SH-SY5Y (cell line): ENCODE measurements around the gene IL32.

Source experiments
- GATA2 ChIP-seq: IDR thresholded peaks from 2 replicates; pipeline ENCODE4 v1.6.1; 2011; ENCODE audit warnings: mild to moderate bottlenecking, low read depth, low read length
- GATA3 ChIP-seq: IDR thresholded peaks from 2 replicates; pipeline ENCODE4 v1.6.1; 2011; ENCODE audit warnings: low read depth, mild to moderate bottlenecking, low read length, moderate library complexity

IL32 gene

GRCh38 chr16:3087243-3088235, 22.1 kb downstream of the IL32 start:
- no peak for TF ChIP-seq GATA3
- TF ChIP-seq GATA2 = no peak

DNA sequence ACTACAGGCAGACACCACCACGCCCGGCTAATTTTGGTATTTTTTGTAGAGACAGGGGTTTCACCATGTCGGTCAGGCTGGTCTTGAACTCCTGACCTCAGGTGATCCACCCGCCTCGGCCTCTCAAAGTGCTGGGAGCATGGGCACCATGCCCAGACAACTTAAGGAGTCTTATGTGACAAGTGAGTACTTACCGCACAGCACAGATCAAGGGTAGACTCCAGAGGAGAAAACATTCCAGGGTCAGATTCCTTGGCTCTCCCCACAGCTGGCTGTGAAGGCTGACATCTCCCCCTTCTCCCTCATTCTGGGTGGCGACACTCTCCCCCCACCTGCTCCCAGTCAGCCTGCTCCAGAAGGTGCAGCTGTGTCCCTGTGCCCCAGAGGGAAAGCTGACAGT, 23.0 kb downstream of the IL32 start:
- no peak for TF ChIP-seq GATA3
- no peak for TF ChIP-seq GATA2

DNA sequence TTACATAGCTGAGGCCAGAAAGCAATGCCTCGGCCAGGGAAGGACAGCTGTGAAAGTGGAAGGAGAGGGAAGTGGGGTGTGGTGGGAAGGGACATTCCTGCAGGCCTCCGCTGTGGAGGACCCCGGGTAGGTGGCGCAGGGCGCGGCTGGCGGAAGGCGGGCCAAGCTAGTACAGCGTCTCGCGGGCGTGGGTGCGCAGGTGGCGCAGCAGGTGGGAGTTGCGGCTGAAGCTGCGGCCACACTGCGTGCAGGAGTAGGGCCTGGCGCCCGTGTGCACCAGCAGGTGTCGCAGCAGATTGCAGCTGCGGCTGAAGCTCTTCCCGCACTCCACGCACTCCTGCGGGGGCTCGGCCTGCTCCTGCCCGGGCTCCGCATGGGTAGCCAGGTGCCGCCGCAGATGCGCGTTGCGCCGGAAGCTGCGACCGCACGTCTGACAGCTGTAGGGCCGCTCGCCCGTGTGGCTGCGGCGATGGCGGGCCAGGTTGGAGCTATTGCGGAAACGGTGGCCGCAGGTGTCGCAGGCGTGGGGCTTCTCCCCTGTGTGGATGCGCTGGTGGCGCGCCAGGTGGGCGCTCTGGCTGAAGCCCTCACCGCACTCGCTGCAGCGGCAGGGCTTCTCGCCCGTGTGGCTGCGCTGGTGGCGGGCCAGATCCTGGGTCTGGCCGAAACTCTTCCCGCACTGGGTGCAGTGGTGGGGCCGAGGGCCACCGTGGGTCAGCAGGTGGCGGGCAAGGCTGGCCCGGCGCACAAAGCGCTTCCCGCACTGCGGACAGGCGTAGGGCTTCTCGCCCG, 23.7 kb downstream of the IL32 start:
- TF ChIP-seq GATA3 (no peak), GATA2 (no peak)

DNA sequence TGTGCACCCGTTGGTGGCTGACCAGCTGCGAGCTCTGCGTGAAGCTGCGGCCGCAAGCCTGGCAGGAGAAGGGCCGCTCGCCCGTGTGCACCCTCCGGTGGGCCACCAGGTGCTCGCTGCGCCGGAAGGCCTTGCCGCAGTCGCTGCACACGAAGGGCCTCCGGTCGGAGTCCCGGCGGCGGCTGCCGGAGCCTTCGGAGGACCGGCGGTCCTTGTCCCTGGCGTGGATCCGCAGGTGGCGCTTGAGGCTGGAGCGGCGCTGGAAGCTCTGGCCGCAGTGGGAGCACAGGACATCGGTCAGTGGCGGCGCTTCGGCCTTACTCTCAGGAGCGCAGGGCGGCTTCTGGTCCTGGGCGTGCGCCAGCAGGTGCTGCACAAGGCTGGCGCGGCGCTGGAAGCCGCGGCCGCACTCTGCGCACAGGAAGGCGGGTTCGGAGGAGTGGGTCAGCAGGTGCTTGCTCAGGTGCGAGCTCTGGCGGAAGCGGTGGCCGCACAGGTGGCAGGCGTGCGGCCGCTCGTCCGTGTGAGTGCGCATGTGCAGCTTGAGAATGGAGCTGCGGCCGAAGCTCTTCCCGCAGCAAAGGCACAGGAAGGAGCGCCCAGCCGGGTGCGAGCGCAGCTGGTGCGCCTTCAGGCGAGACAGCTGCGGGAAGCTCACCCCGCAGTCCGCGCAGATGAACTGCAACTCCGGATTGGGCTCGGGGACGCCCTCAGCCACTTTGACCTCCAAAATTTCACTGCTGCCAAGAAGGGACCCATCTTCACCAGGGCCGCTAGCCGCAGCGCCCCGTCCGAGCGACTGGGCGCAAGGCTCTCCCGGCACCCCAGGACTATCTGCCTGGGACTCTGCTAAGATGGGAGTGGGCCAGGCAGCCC, 24.5 kb downstream of the IL32 start:
- TF ChIP-seq GATA2 (no peak), GATA3 (no peak)

GRCh38 chr16:3091551-3091950, 26.1 kb downstream of the IL32 start:
- TF ChIP-seq GATA3 = no peak
- TF ChIP-seq GATA2 = no peak

- TF ChIP-seq GATA2 = no peak
- TF ChIP-seq GATA3 = no peak
Measured at GRCh38 chr16:3092501-3092941, 27.1 kb downstream of the IL32 start.

DNA sequence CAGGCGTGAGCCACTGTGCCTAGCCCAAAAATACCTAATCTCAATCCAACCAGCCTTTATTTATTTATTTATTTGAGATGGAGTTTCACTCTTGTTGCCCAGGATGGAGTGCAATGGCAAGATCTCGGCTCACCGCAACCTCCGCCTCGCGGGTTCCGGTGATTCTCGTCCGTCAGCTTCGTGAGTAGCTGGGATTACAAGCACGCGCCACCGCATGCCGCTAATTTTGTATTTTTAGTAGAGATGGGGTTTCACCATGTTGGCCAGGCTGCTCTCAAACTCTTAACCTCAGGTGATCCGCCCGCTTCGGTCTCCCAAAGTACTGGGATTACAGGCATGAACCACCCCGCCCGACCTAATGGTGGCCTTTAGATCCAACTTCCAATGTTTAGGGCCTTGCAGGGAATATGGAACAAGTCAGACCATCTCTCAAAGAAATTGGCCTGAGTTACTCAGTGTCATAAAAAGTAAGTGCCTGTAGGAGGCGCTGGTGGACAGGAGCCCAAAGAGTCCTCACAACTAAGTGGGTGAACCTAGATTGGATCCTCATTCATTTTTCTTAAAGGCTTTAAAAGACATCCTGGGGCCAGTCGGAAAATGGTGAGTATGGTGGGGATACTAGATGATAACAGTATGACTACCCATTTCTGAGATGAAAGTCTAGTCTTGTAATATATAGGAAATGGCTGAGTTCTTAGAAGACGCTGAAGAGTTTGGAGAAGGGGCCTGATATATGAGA, 29.0 kb downstream of the IL32 start:
- no peak for TF ChIP-seq GATA2
- TF ChIP-seq GATA3 = no peak

DNA sequence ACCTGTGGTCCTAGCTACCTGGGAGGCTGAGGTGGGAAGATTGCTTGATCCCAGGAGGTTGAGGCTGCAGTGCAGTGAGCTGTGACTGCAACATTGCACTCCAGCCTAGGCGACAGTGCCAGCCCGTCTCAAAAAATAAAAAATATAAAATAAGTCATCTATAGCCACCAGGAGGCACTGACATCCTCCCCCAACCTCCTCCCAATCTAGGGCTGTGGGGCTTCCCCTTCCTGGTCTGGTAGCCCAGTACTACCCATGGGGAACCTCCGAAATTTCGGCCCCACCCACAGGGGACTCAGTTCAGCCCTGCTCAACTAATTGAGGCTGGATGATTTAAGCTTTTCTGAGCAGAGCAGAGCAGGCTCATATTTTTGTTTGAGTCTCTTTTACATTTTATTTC, 30.4 kb downstream of the IL32 start:
- TF ChIP-seq GATA3 (no peak), GATA2 (no peak)

- no peak for TF ChIP-seq GATA2
- TF ChIP-seq GATA3 = no peak
Measured at GRCh38 chr16:3096362-3096761, 30.9 kb downstream of the IL32 start.

DNA sequence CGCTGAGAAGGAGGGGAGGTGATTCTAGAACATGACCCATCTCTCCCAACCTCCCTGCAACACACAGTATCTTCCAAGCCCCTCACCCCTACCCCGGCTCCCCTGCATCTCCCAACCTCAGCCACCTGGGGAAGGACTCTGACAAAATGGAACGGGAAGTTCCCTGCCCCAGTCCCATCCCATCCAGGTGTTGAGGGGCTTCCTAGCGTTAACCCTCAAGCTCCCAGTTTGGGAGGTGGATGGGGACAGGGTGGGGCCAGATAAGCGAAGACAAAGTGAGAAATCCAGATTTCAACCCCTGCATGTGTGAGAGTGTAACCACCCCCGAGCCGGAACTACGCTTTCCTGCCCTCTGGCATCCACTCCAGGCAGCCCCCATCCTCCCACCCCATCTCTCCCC, 31.8 kb downstream of the IL32 start:
- no peak for TF ChIP-seq GATA3
- no peak for TF ChIP-seq GATA2

GRCh38 chr16:3098459-3099394, 33.3 kb downstream of the IL32 start, which contains the start of gene ZSCAN10:
ZSCAN10 (minus strand) TSS chr16:3099294; CDS start chr16:3092937, 6,357 bp downstream.
- TF ChIP-seq GATA2 (no peak), GATA3 (no peak)

GRCh38 chr16:3099395-3099731, 33.9 kb downstream of the IL32 start:
- no peak for TF ChIP-seq GATA2
- TF ChIP-seq GATA3 = no peak
